ENCODE data around the gene SMAD7.
A peak's percentile ranks its signal among the peaks of the same experiment; 100 is the strongest.

Gene SMAD7

GRCh38 chr18:48910972-48911545 lies 39.7 kb downstream of the SMAD7 start:
- DNase-seq: peak in 1 of 42 donors; percentile 9
- intact Hi-C loops (cut with DNase I): no loop called here

- no peak for DNase-seq
- intact Hi-C loops (cut with DNase I): no loop called here
Measured at GRCh38 chr18:48909721-48910120, 41.0 kb downstream of the SMAD7 start.

- no peak for DNase-seq
Measured at GRCh38 chr18:48908916-48909315, 41.8 kb downstream of the SMAD7 start.

GRCh38 chr18:48905513-48905912 lies 45.3 kb downstream of the SMAD7 start:
- intact Hi-C loops (cut with DNase I): no loop called here
- no peak for DNase-seq

More at GRCh38 chr18:48908916-48909315, 41.8 kb downstream of the SMAD7 start:
- intact Hi-C loops (cut with DNase I): no loop called here

- DNase-seq: peak in 1 of 42 donors; percentile 2
- intact Hi-C loops (cut with DNase I): no loop called here
Measured at GRCh38 chr18:48904847-48905394, 45.8 kb downstream of the SMAD7 start.

- intact Hi-C loops (cut with DNase I): no loop called here
- no peak for DNase-seq
Measured at GRCh38 chr18:48904091-48904490, 46.7 kb downstream of the SMAD7 start.

- DNase-seq: peak in 2 of 42 donors; percentile 0 to 37
- intact Hi-C loops (cut with DNase I): no loop called here
Measured at GRCh38 chr18:48902856-48903601, 47.7 kb downstream of the SMAD7 start.

GRCh38 chr18:48902023-48902855 lies 48.5 kb downstream of the SMAD7 start:
- intact Hi-C loops (cut with DNase I): no loop called here
- peak in 37 of 42 donors; percentile 16 to 89 (median 64) for DNase-seq

- intact Hi-C loops (cut with DNase I): no loop called here
- peak in 1 of 42 donors; percentile 7 for DNase-seq
Measured at GRCh38 chr18:48901145-48902022, 49.4 kb downstream of the SMAD7 start.

GRCh38 chr18:48900469-48900868 lies 50.3 kb downstream of the SMAD7 start:
- intact Hi-C loops (cut with DNase I): no loop called here
- no peak for DNase-seq

GRCh38 chr18:48899558-48900174 lies 51.1 kb downstream of the SMAD7 start:
- intact Hi-C loops (cut with DNase I): no loop called here
- no peak for DNase-seq

GRCh38 chr18:48898521-48898920 lies 52.2 kb downstream of the SMAD7 start:
- no peak for DNase-seq
- intact Hi-C loops (cut with DNase I): no loop called here

GRCh38 chr18:48897531-48897930 lies 53.2 kb downstream of the SMAD7 start:
- peak in 3 of 42 donors; percentile 13 to 40 (median 25) for DNase-seq

GRCh38 chr18:48896875-48897511 lies 53.8 kb downstream of the SMAD7 start:
- DNase-seq: peak in 32 of 42 donors; percentile 21 to 78 (median 56)

More at GRCh38 chr18:48897531-48897930, 53.2 kb downstream of the SMAD7 start:
- intact Hi-C loops (cut with DNase I): no loop called here

GRCh38 chr18:48896326-48896874 lies 54.4 kb downstream of the SMAD7 start:
- intact Hi-C loops (cut with DNase I): no loop called here
- no peak for DNase-seq

More at GRCh38 chr18:48896875-48897511, 53.8 kb downstream of the SMAD7 start:
- intact Hi-C loops (cut with DNase I): no loop called here

GRCh38 chr18:48894799-48895346 lies 55.9 kb downstream of the SMAD7 start:
- peak in 4 of 42 donors; percentile 5 to 60 (median 24) for DNase-seq
- intact Hi-C loops (cut with DNase I): no loop called here

Measured in head of caudate nucleus (tissue), 42 donors.